WTC11 (cell line): ENCODE data around the gene RSPH10B. TPM values are rescaled to one million over a fixed set of nuclear protein-coding genes. Genes with fewer than 3 reads are reported as not detected.
A peak's percentile ranks its signal among the peaks of the same experiment; 100 is the strongest.
"Not testable (repeated sequence)": the region's sequence is repeated elsewhere in the genome, so short reads cannot be mapped to it uniquely, and the experiment has no call there.

Experiments
- ATAC-seq: fragments of 200-7000 bp; cut with Tn5 transposase; 2 replicates; pipeline ENCODE4 v1.10.0; 2021; ENCODE audit warnings: mild to moderate bottlenecking, moderate library complexity
- CTCF ChIA-PET: fragments of 300-600 bp; sonication (Branson Sonifier 250); formaldehyde crosslinking; loops from one replicate; lab custom pipeline; 2021; ENCODE audit warnings: antibody characterized with exemption; lab: Charles Lee
- POLR2A ChIA-PET: fragments of 350-600 bp; sonication (Branson Sonifier 250); formaldehyde crosslinking; loops from one replicate; lab custom pipeline; 2021; ENCODE audit warnings: antibody characterized with exemption; lab: Charles Lee
- DNase-seq: peaks from one replicate; pipeline ENCODE4 v3.0.0; 2021; ENCODE audit warnings: low spot score
- H3K27ac Mint-ChIP-seq: 2 replicates; pipeline ENCODE4 v1.8.0; 2021; ENCODE audit warnings: mixed read lengths
- H3K27me3 Mint-ChIP-seq: 2 replicates; pipeline ENCODE4 v1.8.0; 2021; ENCODE audit warnings: low read depth, mild to moderate bottlenecking, moderate library complexity, mixed read lengths
- H3K36me3 Mint-ChIP-seq: 2 replicates; pipeline ENCODE4 v1.8.0; 2021; ENCODE audit warnings: mixed read lengths
- H3K4me1 Mint-ChIP-seq: 2 replicates; pipeline ENCODE4 v1.8.0; 2022; ENCODE audit warnings: mixed read lengths
- H3K4me3 Mint-ChIP-seq: 2 replicates; pipeline ENCODE4 v1.8.0; 2021; ENCODE audit warnings: mild to moderate bottlenecking, moderate library complexity, mixed read lengths
- H3K9me3 Mint-ChIP-seq: 2 replicates; pipeline ENCODE4 v1.8.0; 2021; ENCODE audit warnings: mixed read lengths
- ATF3 ChIP-seq: sonication (generic); formaldehyde crosslinking; conservative IDR thresholded peaks from 2 replicates; pipeline ENCODE4 v1.8.1; 2022; ENCODE audit warnings: mild to moderate bottlenecking, missing genetic modification reagents
- CBFB ChIP-seq: sonication (generic); formaldehyde crosslinking; IDR thresholded peaks from 2 replicates; pipeline ENCODE4 v1.8.1; 2022; ENCODE audit warnings: mild to moderate bottlenecking, low read depth, missing genetic modification reagents
- E2F1 ChIP-seq: sonication (generic); formaldehyde crosslinking; IDR thresholded peaks from 2 replicates; pipeline ENCODE4 v1.8.0; 2022; ENCODE audit warnings: mild to moderate bottlenecking, missing genetic modification reagents
- E2F4 ChIP-seq: sonication (generic); formaldehyde crosslinking; IDR thresholded peaks from 2 replicates; pipeline ENCODE4 v1.8.1; 2022; ENCODE audit warnings: low read depth, mild to moderate bottlenecking, moderate library complexity, missing genetic modification reagents, borderline replicate concordance
- EMX1 ChIP-seq: fragments of 250-450 bp; sonication (Bioruptor Pico); IDR thresholded peaks from 2 replicates; pipeline ENCODE4 v1.8.0; 2021; ENCODE audit warnings: mild to moderate bottlenecking
- GTF2I ChIP-seq: fragments of 250-450 bp; sonication (Bioruptor Pico); conservative IDR thresholded peaks from 2 replicates; pipeline ENCODE4 v1.4.0; 2021; ENCODE audit warnings: mild to moderate bottlenecking
- HMGA2 ChIP-seq: fragments of 250-450 bp; sonication (Bioruptor Pico); IDR thresholded peaks from 2 replicates; pipeline ENCODE4 v1.4.0; 2021; ENCODE audit warnings: mild to moderate bottlenecking, moderate library complexity
- JUN ChIP-seq: sonication (generic); formaldehyde crosslinking; IDR thresholded peaks from 2 replicates; pipeline ENCODE4 v1.8.0; 2023; ENCODE audit warnings: mild to moderate bottlenecking, missing genetic modification reagents
- KAT7 ChIP-seq: sonication (generic); formaldehyde crosslinking; IDR thresholded peaks from 2 replicates; pipeline ENCODE4 v1.8.1; 2023; ENCODE audit warnings: missing genetic modification reagents, mild to moderate bottlenecking, borderline replicate concordance
- MAX ChIP-seq: sonication (generic); formaldehyde crosslinking; IDR thresholded peaks from 2 replicates; pipeline ENCODE4 v1.8.0; 2022; ENCODE audit warnings: mild to moderate bottlenecking, missing genetic modification reagents
- NR1H2 ChIP-seq: sonication (generic); formaldehyde crosslinking; IDR thresholded peaks from 2 replicates; pipeline ENCODE4 v1.9.0; 2021; ENCODE audit warnings: mild to moderate bottlenecking, moderate library complexity, missing genetic modification reagents
- SP1 ChIP-seq: sonication (generic); formaldehyde crosslinking; conservative IDR thresholded peaks from 2 replicates; pipeline ENCODE4 v1.8.1; 2022; ENCODE audit warnings: missing genetic modification reagents
- TP53 ChIP-seq: sonication (generic); formaldehyde crosslinking; IDR thresholded peaks from 2 replicates; pipeline ENCODE4 v1.8.1; 2023; ENCODE audit warnings: mild to moderate bottlenecking, missing genetic modification reagents
- USF2 ChIP-seq: sonication (generic); formaldehyde crosslinking; IDR thresholded peaks from 2 replicates; pipeline ENCODE4 v1.8.1; 2023; ENCODE audit warnings: mild to moderate bottlenecking, missing genetic modification reagents, moderate library complexity
- ZBTB21 ChIP-seq: sonication (generic); formaldehyde crosslinking; IDR thresholded peaks from 2 replicates; pipeline ENCODE4 v1.8.1; 2023; ENCODE audit warnings: mild to moderate bottlenecking, missing genetic modification reagents, borderline replicate concordance
- ZNF219 ChIP-seq: sonication (generic); formaldehyde crosslinking; IDR thresholded peaks from 2 replicates; pipeline ENCODE4 v1.8.0; 2023; ENCODE audit warnings: missing genetic modification reagents, mild to moderate bottlenecking, borderline replicate concordance
- ZNF232 ChIP-seq: sonication (generic); formaldehyde crosslinking; IDR thresholded peaks from 2 replicates; pipeline ENCODE4 v1.8.0; 2022; ENCODE audit warnings: mild to moderate bottlenecking, missing genetic modification reagents
- ZNF281 ChIP-seq: sonication (generic); formaldehyde crosslinking; IDR thresholded peaks from 2 replicates; pipeline ENCODE4 v1.8.0; 2023; ENCODE audit warnings: mild to moderate bottlenecking, missing genetic modification reagents
- ZNF317 ChIP-seq: sonication (generic); formaldehyde crosslinking; IDR thresholded peaks from 2 replicates; pipeline ENCODE4 v1.8.1; 2023; ENCODE audit warnings: low read depth, mild to moderate bottlenecking, moderate library complexity, missing genetic modification reagents, borderline replicate concordance
- ZNF671 ChIP-seq: fragments of 250-450 bp; sonication (Bioruptor Pico); IDR thresholded peaks from 2 replicates; pipeline ENCODE4 v1.8.0; 2021; ENCODE audit warnings: mild to moderate bottlenecking
- total RNA-seq: library from RNA; stranded (reverse); gene quantifications from 3 replicates; pipeline ENCODE4 v1.2.3, GENCODE V29; 2021

The RSPH10B gene
- total RNA-seq, 1 experiment from 2014 or later = 0.35 TPM

- H3K9me3 Mint-ChIP-seq = no peaks in the 10 kb centered on the region
- no peaks in the 10 kb centered on the region for H3K4me1 Mint-ChIP-seq
- no peak for ATAC-seq
- peak; percentile 18 for DNase-seq
- CTCF ChIA-PET = interaction anchor here (0.7 to 1.8 kb wide), 7 partner anchors 11 to 349 kb away, joined by 4 to 11 read pairs (median 6); partner anchors contain the start of genes AIMP2 and PMS2
- H3K4me3 Mint-ChIP-seq = no peak overlapping the region
- TF ChIP-seq JUN (CRISPR knock-in tag) (no peak), HMGA2 (CRISPR knock-in tag) (no peak), GTF2I (CRISPR knock-in tag) (no peak), ZNF281 (no peak), CBFB (CRISPR knock-in tag) (no peak), ZNF232 (CRISPR knock-in tag) (no peak), EMX1 (CRISPR knock-in tag) (no peak), E2F4 (no peak), NR1H2 (CRISPR knock-in tag) (no peak), USF2 (CRISPR knock-in tag) (no peak), ZNF219 (CRISPR knock-in tag) (no peak), ZNF317 (CRISPR knock-in tag) (no peak), ZNF671 (no peak), TP53 (no peak), ZBTB21 (CRISPR knock-in tag) (no peak), SP1 (CRISPR knock-in tag) (no peak), MAX (CRISPR knock-in tag) (no peak), ATF3 (CRISPR knock-in tag) (no peak), E2F1 (CRISPR knock-in tag) (no peak), KAT7 (CRISPR knock-in tag) (no peak)
- peaks cover 50% of the 10 kb centered on the region for H3K36me3 Mint-ChIP-seq
- H3K27ac Mint-ChIP-seq = no peak overlapping the region
- no peaks in the 10 kb centered on the region for H3K27me3 Mint-ChIP-seq
- POLR2A ChIA-PET = interaction anchor here (0.6 kb wide), 1 partner anchor 121 kb away, joined by 3 read pairs; no protein-coding TSS in a partner anchor
Observed at GRCh38 chr7:5997210-5997808, 26.8 kb upstream of the RSPH10B start.

GRCh38 chr7:5987061-5987460 lies 16.6 kb upstream of the RSPH10B start:
- H3K4me3 Mint-ChIP-seq, ATAC-seq, H3K27ac Mint-ChIP-seq, H3K9me3 Mint-ChIP-seq, H3K4me1 Mint-ChIP-seq, H3K27me3 Mint-ChIP-seq, DNase-seq, CTCF ChIA-PET: not testable (repeated sequence)
- H3K36me3 Mint-ChIP-seq = peaks cover 39% of the 10 kb centered on the region
- POLR2A ChIA-PET = interaction anchor here (0.5 kb wide), 1 partner anchor 50 kb away, joined by 4 read pairs; no protein-coding TSS in a partner anchor

- H3K4me3 Mint-ChIP-seq, H3K9me3 Mint-ChIP-seq, ATAC-seq, CTCF ChIA-PET, H3K27me3 Mint-ChIP-seq, DNase-seq, H3K4me1 Mint-ChIP-seq, H3K27ac Mint-ChIP-seq, POLR2A ChIA-PET: not testable (repeated sequence)
- H3K36me3 Mint-ChIP-seq = peaks cover 23% of the 10 kb centered on the region
Observed at GRCh38 chr7:5979680-5980314, 9.3 kb upstream of the RSPH10B start.

- H3K27ac Mint-ChIP-seq, H3K4me3 Mint-ChIP-seq, DNase-seq, CTCF ChIA-PET, H3K36me3 Mint-ChIP-seq, H3K4me1 Mint-ChIP-seq, POLR2A ChIA-PET, H3K9me3 Mint-ChIP-seq, H3K27me3 Mint-ChIP-seq, ATAC-seq: not testable (repeated sequence)
Observed at GRCh38 chr7:5973580-5973979, 3.1 kb upstream of the RSPH10B start.

GRCh38 chr7:5963810-5964209 lies 6.7 kb downstream of the RSPH10B start:
- POLR2A ChIA-PET, CTCF ChIA-PET, H3K27me3 Mint-ChIP-seq, H3K9me3 Mint-ChIP-seq, H3K27ac Mint-ChIP-seq, H3K4me1 Mint-ChIP-seq, ATAC-seq, DNase-seq, H3K36me3 Mint-ChIP-seq, H3K4me3 Mint-ChIP-seq: not testable (repeated sequence)
